GM12878 (cell line): ENCODE results near the gene MAGI2. TPM values are rescaled to one million over a fixed set of nuclear protein-coding genes. Genes with fewer than 3 reads are reported as not detected.

Source experiments
- ATAC-seq: fragments of 200-7000 bp; cut with Tn5 transposase; 3 replicates; pipeline ENCODE4 v1.9.1; 2020; ENCODE audit warnings: mild to moderate bottlenecking, moderate library complexity
- BruUV-seq: library from RNA; stranded (reverse); fragments of 400-500 nt; replicated peaks from 2 replicates; lab custom pipeline; 2021; lab: Mats Ljungman, UMichigan
- CTCF ChIA-PET: fragments of 300-600 bp; sonication (Branson Sonifier 250); formaldehyde crosslinking; extraction: SDS; loops from one replicate; lab custom pipeline; 2021; ENCODE audit warnings: inconsistent platforms; lab: Yijun Ruan, JAX
- POLR2A ChIA-PET: fragments of 350-600 bp; formaldehyde crosslinking; extraction: SDS; loops from one replicate; lab custom pipeline; 2021; ENCODE audit warnings: inconsistent platforms; lab: Charles Lee
- RAD21 ChIA-PET: fragments of 300-600 bp; sonication (Branson Sonifier 250); formaldehyde crosslinking; loops from one replicate; lab custom pipeline; 2023; ENCODE audit warnings: antibody characterized with exemption; ENCODE audit not compliant: unreplicated experiment; lab: Charles Lee
- SMC1A ChIA-PET: fragments of 300-600 bp; sonication (Branson Sonifier 250); formaldehyde crosslinking; loops from one replicate; lab custom pipeline; 2023; ENCODE audit not compliant: unreplicated experiment, uncharacterized antibody; lab: Charles Lee
- DNase-seq: peaks from one replicate; pipeline ENCODE4 v3.0.0-alpha.2; 2011; ENCODE audit warnings: low read depth, low spot score
- FAIRE-seq: peaks from 3 replicates; lab custom pipeline; 2011; peaks lifted over from hg19 to GRCh38; lab: Jason Lieb, UNC
- H2AFZ ChIP-seq: 2 replicates; pipeline ENCODE4 v1.6.0; 2011; ENCODE audit warnings: low read depth, low read length, control low read depth; ENCODE audit not compliant: control insufficient read depth
- H3K27ac ChIP-seq: 2 replicates; pipeline ENCODE4 v1.5.1; 2011; ENCODE audit warnings: control low read depth; ENCODE audit not compliant: control insufficient read depth, insufficient read depth
- H3K27me3 ChIP-seq, 2 experiments: replicated peaks in 1 of 2; 2 replicates each; pipeline versions ENCODE4 v1.6.0 to v1.6.1; 2011; ENCODE audit warnings: low read length in 1 of 2; ENCODE audit not compliant: control insufficient read depth in 2 of 2, insufficient read depth in 2 of 2
- H3K36me3 ChIP-seq, 2 experiments: 2 replicates each; pipeline ENCODE4 v1.5.1; 2011; ENCODE audit warnings: low read length in 1 of 2; ENCODE audit not compliant: control insufficient read depth in 2 of 2, insufficient read depth in 2 of 2
- H3K4me1 ChIP-seq: 2 replicates; pipeline ENCODE4 v1.6.1; 2011; ENCODE audit warnings: mild to moderate bottlenecking, low read length, moderate library complexity, mixed read lengths; ENCODE audit not compliant: control insufficient read depth, insufficient read depth
- H3K4me2 ChIP-seq: 2 replicates; pipeline ENCODE4 v1.6.0; 2011; ENCODE audit warnings: control low read depth; ENCODE audit not compliant: control insufficient read depth, insufficient read depth
- H3K4me3 ChIP-seq: fragments of 200-600 bp; sonication (generic); 2 replicates; pipeline ENCODE4 v1.5.1; 2016
- H3K79me2 ChIP-seq: 2 replicates; pipeline ENCODE4 v1.6.0; 2011; ENCODE audit warnings: low read length; ENCODE audit not compliant: control insufficient read depth, insufficient read depth
- H3K9ac ChIP-seq: 2 replicates; pipeline ENCODE4 v1.8.0; 2011; ENCODE audit warnings: low read length, control low read depth, mixed read lengths; ENCODE audit not compliant: control insufficient read depth, insufficient read depth
- H3K9me3 ChIP-seq: replicated peaks from 3 replicates; pipeline ENCODE4 v1.5.1; 2011; ENCODE audit warnings: mild to moderate bottlenecking, low read length; ENCODE audit not compliant: control insufficient read depth, insufficient read depth
- H4K20me1 ChIP-seq: 2 replicates; pipeline ENCODE4 v1.6.0; 2011; ENCODE audit not compliant: control insufficient read depth, insufficient read depth
- ATF2 ChIP-seq: IDR thresholded peaks from 2 replicates; pipeline ENCODE4 v1.6.1; 2012; ENCODE audit warnings: low read length, inconsistent platforms
- BACH1 ChIP-seq: fragments of 450-650 bp; IDR thresholded peaks from 2 replicates; pipeline ENCODE4 v1.6.1; 2017; ENCODE audit warnings: mild to moderate bottlenecking, borderline replicate concordance
- BCL3 ChIP-seq: IDR thresholded peaks from 2 replicates; pipeline ENCODE4 v1.6.1; 2011; ENCODE audit warnings: borderline replicate concordance, low read depth, mild to moderate bottlenecking, moderate library complexity, low read length; ENCODE audit not compliant: insufficient read depth, poor library complexity, severe bottlenecking
- BCLAF1 ChIP-seq: fragments of 450-650 bp; IDR thresholded peaks from 2 replicates; pipeline ENCODE4 v1.6.1; 2017; ENCODE audit warnings: antibody characterized with exemption, mild to moderate bottlenecking, moderate library complexity
- BRCA1 ChIP-seq: IDR thresholded peaks from 2 replicates; pipeline ENCODE4 v1.6.1; 2011; ENCODE audit warnings: low read depth, low read length, improper control_type of control experiment
- DPF2 ChIP-seq: fragments of 450-650 bp; IDR thresholded peaks from 2 replicates; pipeline ENCODE4 v1.6.1; 2017; ENCODE audit warnings: mild to moderate bottlenecking
- KLF5 ChIP-seq: fragments of 450-650 bp; IDR thresholded peaks from 2 replicates; pipeline ENCODE4 v1.6.1; 2014; ENCODE audit warnings: mild to moderate bottlenecking; ENCODE audit not compliant: partially characterized antibody
- NBN ChIP-seq: fragments of 450-650 bp; IDR thresholded peaks from 2 replicates; pipeline ENCODE4 v1.6.1; 2016
- RELA ChIP-seq: fragments of 450-650 bp; IDR thresholded peaks from 2 replicates; pipeline ENCODE4 v1.8.0; 2014; ENCODE audit warnings: borderline replicate concordance; ENCODE audit not compliant: partially characterized antibody
- SMARCA5 ChIP-seq: fragments of 450-650 bp; IDR thresholded peaks from 2 replicates; pipeline ENCODE4 v1.6.1; 2017; ENCODE audit warnings: mild to moderate bottlenecking
- SRF ChIP-seq, 2 experiments: IDR thresholded peaks; 2 replicates each; pipeline ENCODE4 v1.6.1; 2011; ENCODE audit warnings: low read depth in 2 of 2, low read length in 2 of 2, mild to moderate bottlenecking in 1 of 2, moderate library complexity in 1 of 2
- STAT3 ChIP-seq: IDR thresholded peaks from 2 replicates; pipeline ENCODE4 v1.6.1; 2011; ENCODE audit warnings: low read depth, low read length, improper control_type of control experiment
- USF1 ChIP-seq: IDR thresholded peaks from 2 replicates; pipeline ENCODE4 v1.6.1; 2011; ENCODE audit warnings: borderline replicate concordance, low read depth, mild to moderate bottlenecking, moderate library complexity, mixed read lengths, low read length; ENCODE audit not compliant: insufficient read depth; ENCODE audit errors: extremely low read length
- USF2 ChIP-seq: IDR thresholded peaks from 2 replicates; pipeline ENCODE4 v1.6.1; 2011; ENCODE audit warnings: low read depth, low read length, improper control_type of control experiment, borderline replicate concordance
- ZNF217 ChIP-seq: fragments of 450-650 bp; IDR thresholded peaks from 2 replicates; pipeline ENCODE4 v1.6.1; 2017; ENCODE audit warnings: antibody characterized with exemption, mild to moderate bottlenecking
- WGBS: methylation state at CpG from one replicate; pipeline ENCODE4 v1.1.6; 2016; ENCODE audit warnings: low lambda C conversion rate; ENCODE audit not compliant: insufficient replicate concordance, insufficient coverage; ENCODE audit errors: missing lambda C conversion rate; 5-methylcytosine and 5-hydroxymethylcytosine counted together
- in situ Hi-C: fragments of 300-500 bp; cut with MboI; formaldehyde crosslinking; loops from 9 replicates; pipeline ENCODE4 v1.14.3; 2018; ENCODE audit warnings: mixed read lengths
- intact Hi-C: fragments of 100-400 bp; cut with micrococcal nuclease; formaldehyde crosslinking; loops from one replicate; pipeline ENCODE4 v1.14.2; 2022; ENCODE audit not compliant: unreplicated experiment
- polyA plus RNA-seq, 11 experiments: library from polyadenylated mRNA; depleted of rRNA in 4 of 11; unstranded in 6 of 11; stranded (reverse) in 5 of 11; fragments of >200 nt; fragmentation: Nextera tagmentation in 4 of 11; fragmentation: Illumina TruSeq in 1 of 11; extraction: Ambion mirVana in 4 of 11; extraction: Trizol in 1 of 11; gene quantifications; 1 replicate in 1 of 11; 2 replicates in 10 of 11; pipeline versions ENCODE4 v1.2.1 to v1.2.3, GENCODE V29; 2011 to 2016; ENCODE audit warnings: inconsistent platforms in 2 of 11, missing spikeins in 2 of 11, low read depth in 1 of 11
- total RNA-seq, 4 experiments: library from RNA; depleted of rRNA in 3 of 4; stranded (reverse); fragments of >200 nt in 3 of 4; fragmentation: Illumina TruSeq in 1 of 4; extraction: Trizol in 1 of 4; gene quantifications; 2 replicates each; pipeline versions ENCODE4 v1.2.1 to v1.2.3, GENCODE V29; 2013 to 2021

Gene MAGI2
- total and polyA plus RNA-seq, 10 of the 15 experiments (the other 5 are each of a cell fraction or from before 2014, with no cell fraction given): 0.01 to 0.31 (median 0.05) TPM; not detected in 2

GRCh38 chr7:78601728-78602127 lies 851.7 kb downstream of the MAGI2 start:
- 0% methylated on average over 2 of the region's 2 CpGs for WGBS
- no peak for ATAC-seq
- DNase-seq: no peak
- no peak overlapping the region for H3K9ac ChIP-seq
- H3K27me3 ChIP-seq: no peaks in the 10 kb centered on the region
- no peaks in the 10 kb centered on the region for H3K79me2 ChIP-seq
- no peaks in the 10 kb centered on the region for H3K4me1 ChIP-seq
- no peak overlapping the region for H3K27ac ChIP-seq
- no peak overlapping the region for H3K4me2 ChIP-seq
- H3K36me3 ChIP-seq: no peaks in the 10 kb centered on the region
- FAIRE-seq: no peak
- in situ Hi-C loops (no loop called here), intact Hi-C loops (loop anchor here (10.0 kb wide), 2 partner anchors 323 to 573 kb away; no protein-coding TSS in a partner anchor)
- H4K20me1 ChIP-seq: no peaks in the 10 kb centered on the region
- BruUV-seq: no TSS peak
- H3K9me3 ChIP-seq: no peaks in the 10 kb centered on the region
- ChIA-PET CTCF (interaction anchor here (0.6 kb wide), 1 partner anchor 129 kb away, joined by 3 read pairs; no protein-coding TSS in a partner anchor), RAD21 (no interaction called here), SMC1A (interaction anchor here (0.5 kb wide), 1 partner anchor 49 kb away, joined by 3 read pairs; no protein-coding TSS in a partner anchor), POLR2A (no interaction called here)
- TF ChIP-seq ATF2 (no peak), BRCA1 (no peak), RELA (no peak), BCLAF1 (no peak), NBN (no peak), ZNF217 (no peak), USF1 (no peak), KLF5 (no peak), USF2 (no peak), STAT3 (no peak), DPF2 (no peak), SRF (IDR thresholded peaks at IDR 0.05; ENCODE audit: low read depth in 2 of 2, low read length in 2 of 2) (no peak), BCL3 (no peak), BACH1 (no peak), SMARCA5 (no peak)
- H2AFZ ChIP-seq: no peak overlapping the region
- H3K4me3 ChIP-seq: no peak overlapping the region
